SK-N-SH (cell line): Measurements from ENCODE around the gene TBC1D5. TPM values are rescaled to one million over a fixed set of nuclear protein-coding genes. Genes with fewer than 3 reads are reported as not detected.

Experiments
- CTCF ChIA-PET: fragments of 300-600, 350-600 bp; formaldehyde crosslinking; extraction: SDS; loops from one replicate; lab custom pipeline; 2021; lab: Yijun Ruan, JAX
- POLR2A ChIA-PET: fragments of 350-600 bp; sonication (Branson Sonifier 250); formaldehyde crosslinking; extraction: SDS; loops from one replicate; lab custom pipeline; 2020; ENCODE audit warnings: antibody characterized with exemption, inconsistent platforms; lab: Yijun Ruan, JAX
- DNase-seq: peaks from one replicate; pipeline ENCODE4 v3.0.0; 2012
- H2AFZ ChIP-seq: fragments of 200-600 bp; sonication (generic); 2 replicates; pipeline ENCODE4 v1.8.1; 2016; ENCODE audit warnings: antibody characterized with exemption, mild to moderate bottlenecking, low read depth
- H3F3A ChIP-seq: fragments of 200-600 bp; sonication (generic); replicated peaks from 2 replicates; pipeline ENCODE3; 2016; ENCODE audit warnings: antibody characterized with exemption, mild to moderate bottlenecking; ENCODE audit not compliant: insufficient read depth
- H3K27ac ChIP-seq, 2 experiments: fragments of 200-500 bp in 1 of 2; fragments of 200-600 bp in 1 of 2; sonication (Bioruptor generic) in 1 of 2; sonication (generic), shearing (Covaris generic) in 1 of 2; 2 replicates each; pipeline versions ENCODE4 v1.5.1 to v1.6.1; 2014 to 2016; ENCODE audit warnings: low read depth in 2 of 2, inconsistent platforms in 1 of 2, low read length in 1 of 2, mild to moderate bottlenecking in 1 of 2, mixed read lengths in 1 of 2
- H3K27me3 ChIP-seq: fragments of 200-600 bp; sonication (generic), shearing (Covaris generic); 2 replicates; pipeline ENCODE4 v1.6.1; 2016; ENCODE audit warnings: mixed run types; ENCODE audit not compliant: insufficient read depth
- H3K36me3 ChIP-seq, 2 experiments: fragments of 200-500 bp in 1 of 2; fragments of 200-600 bp in 1 of 2; sonication (Bioruptor generic) in 1 of 2; sonication (generic) in 1 of 2; replicated peaks in 1 of 2; 2 replicates each; pipeline versions ENCODE3 to v1.5.1; 2014 to 2016; ENCODE audit warnings: low read length in 1 of 2, mild to moderate bottlenecking in 1 of 2; ENCODE audit not compliant: insufficient read depth in 2 of 2, control insufficient read depth in 1 of 2
- H3K4me1 ChIP-seq, 2 experiments: fragments of 200-500 bp in 1 of 2; fragments of 200-600 bp in 1 of 2; sonication (Bioruptor generic) in 1 of 2; sonication (generic), shearing (Covaris generic) in 1 of 2; 2 replicates each; pipeline versions ENCODE4 v1.5.1 to v1.6.1; 2014 to 2016; ENCODE audit warnings: low read depth in 1 of 2, low read length in 1 of 2, mixed run types in 1 of 2; ENCODE audit not compliant: insufficient read depth in 2 of 2, control insufficient read depth in 1 of 2
- H3K4me2 ChIP-seq: fragments of 200-600 bp; sonication (generic), shearing (Covaris generic); 2 replicates; pipeline ENCODE4 v1.6.1; 2017; ENCODE audit warnings: mixed run types
- H3K4me3 ChIP-seq, 2 experiments: fragments of 200-500 bp in 1 of 2; fragments of 200-600 bp in 1 of 2; sonication (Bioruptor generic) in 1 of 2; sonication (generic), shearing (Covaris generic) in 1 of 2; 2 replicates each; pipeline versions ENCODE4 v1.5.1 to v1.8.1; 2014 to 2016; ENCODE audit warnings: low read depth in 2 of 2, inconsistent platforms in 1 of 2, low read length in 1 of 2, mild to moderate bottlenecking in 1 of 2, mixed read lengths in 1 of 2, moderate library complexity in 1 of 2
- H3K79me2 ChIP-seq: fragments of 200-600 bp; sonication (generic); 2 replicates; pipeline ENCODE4 v1.8.1; 2017; ENCODE audit warnings: mild to moderate bottlenecking; ENCODE audit not compliant: insufficient read depth
- H3K9ac ChIP-seq: fragments of 200-600 bp; sonication (generic); 2 replicates; pipeline ENCODE4 v1.6.1; 2017; ENCODE audit warnings: mixed run types
- H3K9me2 ChIP-seq: fragments of 200-600 bp; sonication (generic); 2 replicates; pipeline ENCODE4 v1.6.1; 2017; ENCODE audit warnings: mixed run types
- H3K9me3 ChIP-seq: fragments of 200-600 bp; sonication (generic); 2 replicates; pipeline ENCODE4 v1.6.1; 2017; ENCODE audit warnings: mixed run types, mild to moderate bottlenecking, moderate library complexity
- H4K20me1 ChIP-seq: fragments of 200-600 bp; sonication (generic); 2 replicates; pipeline ENCODE4 v1.6.1; 2017; ENCODE audit warnings: mild to moderate bottlenecking, mixed run types; ENCODE audit not compliant: insufficient read depth
- CHD2 ChIP-seq: fragments of 150-350 bp; IDR thresholded peaks from 2 replicates; pipeline ENCODE4 v1.6.1; 2018; ENCODE audit warnings: low read length; ENCODE audit not compliant: partially characterized antibody
- CTCF ChIP-seq: fragments of 200-600 bp; sonication (generic); IDR thresholded peaks from 2 replicates; pipeline ENCODE4 v1.6.1; 2017; ENCODE audit warnings: antibody characterized with exemption, mild to moderate bottlenecking, moderate library complexity
- FOXJ3 ChIP-seq: sonication (generic); formaldehyde crosslinking; IDR thresholded peaks from 2 replicates; pipeline ENCODE4 v1.5.1; 2020; ENCODE audit warnings: mild to moderate bottlenecking, missing genetic modification reagents
- GATA2 ChIP-seq: sonication (generic); formaldehyde crosslinking; IDR thresholded peaks from 2 replicates; pipeline ENCODE4 v1.5.0; 2020; ENCODE audit warnings: mild to moderate bottlenecking, missing genetic modification reagents
- IRF3 ChIP-seq: fragments of 150-350 bp; IDR thresholded peaks from 2 replicates; pipeline ENCODE4 v1.6.1; 2016; ENCODE audit warnings: mild to moderate bottlenecking, low read depth, low read length
- JUND ChIP-seq: IDR thresholded peaks from 2 replicates; pipeline ENCODE4 v1.4.0; 2012
- MEF2A ChIP-seq: IDR thresholded peaks from 2 replicates; pipeline ENCODE4 v1.4.0; 2012; ENCODE audit warnings: low read depth, borderline replicate concordance
- MXI1 ChIP-seq: IDR thresholded peaks from 2 replicates; pipeline ENCODE4 v1.6.1; 2012; ENCODE audit warnings: mild to moderate bottlenecking, low read depth, low read length, improper control_type of control experiment
- NFIC ChIP-seq: IDR thresholded peaks from 2 replicates; pipeline ENCODE4 v1.4.0; 2012; ENCODE audit warnings: borderline replicate concordance
- NRF1 ChIP-seq: IDR thresholded peaks from 2 replicates; pipeline ENCODE4 v1.6.1; 2012; ENCODE audit warnings: low read depth, mild to moderate bottlenecking, low read length
- RCOR1 ChIP-seq: fragments of 150-350 bp; IDR thresholded peaks from 2 replicates; pipeline ENCODE4 v1.6.1; 2017; ENCODE audit warnings: antibody characterized with exemption, low read length
- REST ChIP-seq: IDR thresholded peaks from 2 replicates; pipeline ENCODE4 v1.6.1; 2012; ENCODE audit warnings: mild to moderate bottlenecking, low read depth, low read length, moderate library complexity
- RXRA ChIP-seq: IDR thresholded peaks from 2 replicates; pipeline ENCODE4 v1.4.0; 2012; ENCODE audit warnings: low read depth, mild to moderate bottlenecking, borderline replicate concordance
- SIN3A ChIP-seq: IDR thresholded peaks from 2 replicates; pipeline ENCODE4 v1.6.1; 2012; ENCODE audit warnings: low read depth, mild to moderate bottlenecking, low read length, moderate library complexity, borderline replicate concordance
- TAF1 ChIP-seq: IDR thresholded peaks from 2 replicates; pipeline ENCODE4 v1.6.1; 2012; ENCODE audit warnings: low read depth, mild to moderate bottlenecking, low read length, moderate library complexity, borderline replicate concordance
- YY1 ChIP-seq: IDR thresholded peaks from 2 replicates; pipeline ENCODE4 v1.4.0; 2012; ENCODE audit warnings: low read depth, mild to moderate bottlenecking
- ZBTB33 ChIP-seq: IDR thresholded peaks from 2 replicates; pipeline ENCODE4 v1.4.0; 2012; ENCODE audit warnings: low read depth, borderline replicate concordance
- WGBS: methylation state at CpG from one replicate; pipeline ENCODE4 v1.1.6; 2017; ENCODE audit warnings: low lambda C conversion rate; 5-methylcytosine and 5-hydroxymethylcytosine counted together
- polyA plus RNA-seq, 3 experiments: library from polyadenylated mRNA; depleted of rRNA; stranded (reverse); fragments of >200 nt; gene quantifications; 2 replicates each; pipeline ENCODE4 v1.2.3, GENCODE V29; 2012

TBC1D5 gene
- polyA plus RNA-seq, 1 of the 3 experiments (the other 2 are of a cell fraction), result 19.5 TPM

- no peak for TF ChIP-seq RCOR1
- TF ChIP-seq CTCF, result no peak
- no peak for TF ChIP-seq GATA2 (CRISPR knock-in tag)
- no peak for TF ChIP-seq IRF3
- TF ChIP-seq MEF2A, result no peak
- TF ChIP-seq, all 33 proteins: peak for 0
These were observed 184.5 kb downstream of the TBC1D5 start (continued) for GRCh38 chr3:17557749-17558463.

- H3K4me1 ChIP-seq, result peaks cover 0 to 6% of the 10 kb centered on the region in 2 experiments; a peak in 1 of 4 replicates
- TF ChIP-seq REST (no peak), TAF1 (no peak), CHD2 (no peak), YY1 (no peak), SIN3A (no peak), NFIC (no peak), GATA2 (CRISPR knock-in tag) (no peak), FOXJ3 (CRISPR knock-in tag) (no peak), ZBTB33 (no peak), CTCF (no peak), IRF3 (no peak), NRF1 (no peak), RXRA (no peak), MXI1 (no peak), MEF2A (no peak), JUND (no peak)
- TF ChIP-seq, all 33 proteins: peak for 0
- CTCF ChIA-PET, result interaction anchor here (2.3 kb wide), 1 partner anchor 11 kb away, joined by 6 read pairs; no protein-coding TSS in a partner anchor
- Histone ChIP-seq H3K27ac (no peak overlapping the region), H3K36me3 (no peaks in the 10 kb centered on the region), H3F3A (no peaks in the 10 kb centered on the region), H3K9me2 (no peaks in the 10 kb centered on the region), H4K20me1 (no peaks in the 10 kb centered on the region), H3K9me3 (no peaks in the 10 kb centered on the region), H3K4me2 (no peak overlapping the region), H3K27me3 (no peaks in the 10 kb centered on the region), H3K79me2 (no peaks in the 10 kb centered on the region; the same call in 1 of the 2 replicates), H3K4me3 (no peak overlapping the region), H3K9ac (no peak overlapping the region), H2AFZ (no peak overlapping the region)
- WGBS, result 93% methylated on average over 2 of the region's 2 CpGs
- POLR2A ChIA-PET, result no interaction called here
- DNase-seq, result no peak
These were observed 186.9 kb downstream of the TBC1D5 start for GRCh38 chr3:17555525-17555924.
